Measurements from ENCODE around the gene ISYNA1. TPM values are rescaled to one million over a fixed set of nuclear protein-coding genes. Genes with fewer than 3 reads are reported as not detected.

The ISYNA1 gene
- total RNA-seq, 1 donor from 2014 or later: 68.5 TPM

GRCh38 chr19:18419699-18420460 lies 18.1 kb downstream of the ISYNA1 start:
- H3K4me3 Mint-ChIP-seq (ENCODE audit: unreplicated experiment): peak overlapping the region; percentile 90
- H3K27ac Mint-ChIP-seq (ENCODE audit: unreplicated experiment): peak overlapping the region; percentile 72
- no peak for TF ChIP-seq CTCF (IDR thresholded peaks at IDR 0.05; ENCODE audit: unreplicated experiment)
- no peaks in the 10 kb centered on the region for H3K36me3 Mint-ChIP-seq (ENCODE audit: low read depth, unreplicated experiment)
- peaks cover 17% of the 10 kb centered on the region for H3K4me1 Mint-ChIP-seq (ENCODE audit: unreplicated experiment)
- H3K27me3 Mint-ChIP-seq (ENCODE audit: unreplicated experiment): peaks cover 32% of the 10 kb centered on the region
- no peak for DNase-seq (ENCODE audit: low spot score)
- no peaks in the 10 kb centered on the region for H3K9me3 Mint-ChIP-seq (ENCODE audit: unreplicated experiment)

GRCh38 chr19:18419195-18419698 lies 18.7 kb downstream of the ISYNA1 start, which contains the start of gene SSBP4:
Gene SSBP4, plus strand, starts transcription at chr19:18419398. Its CDS starts 251 bp downstream, at chr19:18419649.
- TF ChIP-seq CTCF (IDR thresholded peaks at IDR 0.05; ENCODE audit: unreplicated experiment): peak; percentile 23
- DNase-seq (ENCODE audit: low spot score): peak; percentile 84
- Mint-ChIP-seq H3K36me3 (ENCODE audit: low read depth, unreplicated experiment) (no peaks in the 10 kb centered on the region), H3K4me1 (ENCODE audit: unreplicated experiment) (peaks cover 17% of the 10 kb centered on the region), H3K9me3 (ENCODE audit: unreplicated experiment) (no peaks in the 10 kb centered on the region), H3K27me3 (ENCODE audit: unreplicated experiment) (peaks cover 32% of the 10 kb centered on the region), H3K27ac (ENCODE audit: unreplicated experiment) (peak within 1 kb of the TSS; percentile 57), H3K4me3 (ENCODE audit: unreplicated experiment) (peak within 1 kb of the TSS; percentile 90)

GRCh38 chr19:18418483-18419194 lies 19.3 kb downstream of the ISYNA1 start:
- H3K36me3 Mint-ChIP-seq (ENCODE audit: low read depth, unreplicated experiment): no peaks in the 10 kb centered on the region
- no peak for DNase-seq (ENCODE audit: low spot score)
- no peaks in the 10 kb centered on the region for H3K9me3 Mint-ChIP-seq (ENCODE audit: unreplicated experiment)
- TF ChIP-seq CTCF (IDR thresholded peaks at IDR 0.05; ENCODE audit: unreplicated experiment): no peak
- H3K27me3 Mint-ChIP-seq (ENCODE audit: unreplicated experiment): peaks cover 29% of the 10 kb centered on the region
- H3K4me3 Mint-ChIP-seq (ENCODE audit: unreplicated experiment): peak overlapping the region; percentile 83
- peak overlapping the region; percentile 57 for H3K27ac Mint-ChIP-seq (ENCODE audit: unreplicated experiment)
- peaks cover 14% of the 10 kb centered on the region for H3K4me1 Mint-ChIP-seq (ENCODE audit: unreplicated experiment)

- H3K4me3 Mint-ChIP-seq (ENCODE audit: unreplicated experiment): peak overlapping the region; percentile 83
- peaks cover 14% of the 10 kb centered on the region for H3K4me1 Mint-ChIP-seq (ENCODE audit: unreplicated experiment)
- no peak for DNase-seq (ENCODE audit: low spot score)
- no peaks in the 10 kb centered on the region for H3K36me3 Mint-ChIP-seq (ENCODE audit: low read depth, unreplicated experiment)
- peaks cover 29% of the 10 kb centered on the region for H3K27me3 Mint-ChIP-seq (ENCODE audit: unreplicated experiment)
- no peak for TF ChIP-seq CTCF (IDR thresholded peaks at IDR 0.05; ENCODE audit: unreplicated experiment)
- H3K27ac Mint-ChIP-seq (ENCODE audit: unreplicated experiment): peak overlapping the region; percentile 61
- no peaks in the 10 kb centered on the region for H3K9me3 Mint-ChIP-seq (ENCODE audit: unreplicated experiment)
Observed at GRCh38 chr19:18418029-18418482, 19.9 kb downstream of the ISYNA1 start.

All from endothelial cell (in vitro differentiated cells).